Fibroblast of villous mesenchyme (primary cell): ENCODE measurements around the gene ZNF205. TPM values are rescaled to one million over a fixed set of nuclear protein-coding genes. Genes with fewer than 3 reads are reported as not detected.

Source experiments
- DNase-seq: peaks from one replicate; pipeline ENCODE4 v3.0.0-alpha.2; 2010; ENCODE audit warnings: low read depth
- H3K4me3 ChIP-seq: 2 replicates; pipeline ENCODE4 v1.5.1; 2011; ENCODE audit warnings: low read depth, mild to moderate bottlenecking, low read length
- total RNA-seq: library from RNA; depleted of rRNA; stranded (reverse); fragments of >200 nt; gene quantifications from 2 replicates; pipeline ENCODE4 v1.2.3, GENCODE V29; 2012
- TF ChIP-seq, protein P1 (sequence below): IDR thresholded peaks from 2 replicates; pipeline ENCODE4 v1.5.1; 2012; ENCODE audit warnings: low read depth, mild to moderate bottlenecking, low read length; ENCODE audit not compliant: insufficient read depth

Gene ZNF205
- total RNA-seq, 1 donor: 14.2 TPM

DNA sequence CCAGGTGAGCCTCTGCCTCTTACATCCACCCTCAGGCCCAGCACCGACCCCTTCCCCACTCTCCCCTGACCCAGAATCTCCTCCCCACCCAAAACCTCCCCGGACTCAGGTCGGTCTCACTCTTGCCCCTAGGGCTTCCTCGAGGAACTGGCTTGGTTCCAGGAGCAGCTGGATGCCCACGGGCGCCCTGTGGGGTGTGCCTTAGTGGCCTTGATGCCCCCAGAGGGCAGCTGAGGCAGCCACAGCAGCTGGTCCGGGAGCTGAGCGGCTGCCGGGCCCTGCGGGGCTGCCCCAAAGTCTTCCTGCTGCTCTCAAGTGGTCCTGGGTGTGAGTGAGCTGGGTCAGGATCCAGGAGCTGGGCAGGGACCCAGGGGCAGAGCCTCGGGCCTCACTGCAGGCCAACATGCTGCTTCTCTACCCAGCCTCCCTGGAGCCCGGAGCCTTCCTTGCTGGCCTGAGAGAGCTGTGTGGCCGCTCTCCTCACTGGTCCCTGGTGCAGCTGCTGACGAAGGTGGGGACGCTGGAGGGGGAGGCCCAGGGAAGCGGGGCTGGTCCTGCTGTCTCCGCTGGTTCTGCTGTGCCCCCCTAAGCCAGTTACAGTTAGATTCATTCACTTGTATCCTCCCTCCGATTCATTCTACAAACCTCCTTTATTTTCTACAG lies 32.1 kb downstream of the ZNF205 start:
- no peak overlapping the region for H3K4me3 ChIP-seq
- no peak for DNase-seq
- TF ChIP-seq, protein P1, sequence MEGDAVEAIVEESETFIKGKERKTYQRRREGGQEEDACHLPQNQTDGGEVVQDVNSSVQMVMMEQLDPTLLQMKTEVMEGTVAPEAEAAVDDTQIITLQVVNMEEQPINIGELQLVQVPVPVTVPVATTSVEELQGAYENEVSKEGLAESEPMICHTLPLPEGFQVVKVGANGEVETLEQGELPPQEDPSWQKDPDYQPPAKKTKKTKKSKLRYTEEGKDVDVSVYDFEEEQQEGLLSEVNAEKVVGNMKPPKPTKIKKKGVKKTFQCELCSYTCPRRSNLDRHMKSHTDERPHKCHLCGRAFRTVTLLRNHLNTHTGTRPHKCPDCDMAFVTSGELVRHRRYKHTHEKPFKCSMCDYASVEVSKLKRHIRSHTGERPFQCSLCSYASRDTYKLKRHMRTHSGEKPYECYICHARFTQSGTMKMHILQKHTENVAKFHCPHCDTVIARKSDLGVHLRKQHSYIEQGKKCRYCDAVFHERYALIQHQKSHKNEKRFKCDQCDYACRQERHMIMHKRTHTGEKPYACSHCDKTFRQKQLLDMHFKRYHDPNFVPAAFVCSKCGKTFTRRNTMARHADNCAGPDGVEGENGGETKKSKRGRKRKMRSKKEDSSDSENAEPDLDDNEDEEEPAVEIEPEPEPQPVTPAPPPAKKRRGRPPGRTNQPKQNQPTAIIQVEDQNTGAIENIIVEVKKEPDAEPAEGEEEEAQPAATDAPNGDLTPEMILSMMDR: no peak

DNA sequence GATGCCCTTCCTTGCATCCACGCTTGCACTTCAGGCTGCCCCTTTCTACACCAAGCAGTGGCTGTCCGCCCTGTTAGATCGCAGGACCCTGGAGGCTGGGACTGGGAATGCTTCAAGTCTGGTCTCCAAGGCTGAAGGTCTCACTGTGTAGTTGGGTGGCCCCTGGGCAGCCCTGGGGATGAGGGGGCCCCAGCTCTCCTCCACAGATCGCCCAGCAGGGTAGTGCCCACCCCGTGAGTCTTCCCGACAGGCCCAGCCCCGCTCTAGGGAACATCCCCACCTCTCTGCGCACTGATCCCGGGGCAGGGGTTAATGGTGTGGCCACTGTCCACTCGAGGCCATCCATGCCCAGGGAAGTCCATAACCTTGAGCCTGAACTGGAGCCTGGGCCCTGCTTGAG lies 32.8 kb downstream of the ZNF205 start:
- DNase-seq: no peak
- H3K4me3 ChIP-seq: no peak overlapping the region
- TF ChIP-seq, protein P1: no peak

DNA sequence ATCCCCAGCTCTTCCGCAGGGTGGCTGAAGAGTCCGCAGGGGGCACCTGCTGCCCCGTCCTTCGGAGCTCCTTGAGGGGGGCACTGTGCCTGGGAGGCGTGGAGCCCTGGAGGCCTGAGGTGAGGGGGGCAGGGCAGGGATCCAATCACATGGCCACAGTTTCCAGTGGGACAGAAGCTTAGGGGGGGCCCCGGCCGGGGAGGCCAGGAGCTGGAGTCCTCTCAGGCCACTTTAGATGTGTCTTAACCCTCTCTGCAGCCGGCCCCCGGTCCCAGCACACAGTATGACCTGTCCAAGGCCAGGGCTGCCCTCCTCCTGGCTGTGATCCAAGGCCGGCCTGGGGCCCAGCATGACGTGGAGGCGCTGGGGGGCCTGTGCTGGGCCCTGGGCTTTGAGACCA lies 33.3 kb downstream of the ZNF205 start:
- no peak overlapping the region for H3K4me3 ChIP-seq
- no peak for DNase-seq
- TF ChIP-seq, protein P1: no peak

DNA sequence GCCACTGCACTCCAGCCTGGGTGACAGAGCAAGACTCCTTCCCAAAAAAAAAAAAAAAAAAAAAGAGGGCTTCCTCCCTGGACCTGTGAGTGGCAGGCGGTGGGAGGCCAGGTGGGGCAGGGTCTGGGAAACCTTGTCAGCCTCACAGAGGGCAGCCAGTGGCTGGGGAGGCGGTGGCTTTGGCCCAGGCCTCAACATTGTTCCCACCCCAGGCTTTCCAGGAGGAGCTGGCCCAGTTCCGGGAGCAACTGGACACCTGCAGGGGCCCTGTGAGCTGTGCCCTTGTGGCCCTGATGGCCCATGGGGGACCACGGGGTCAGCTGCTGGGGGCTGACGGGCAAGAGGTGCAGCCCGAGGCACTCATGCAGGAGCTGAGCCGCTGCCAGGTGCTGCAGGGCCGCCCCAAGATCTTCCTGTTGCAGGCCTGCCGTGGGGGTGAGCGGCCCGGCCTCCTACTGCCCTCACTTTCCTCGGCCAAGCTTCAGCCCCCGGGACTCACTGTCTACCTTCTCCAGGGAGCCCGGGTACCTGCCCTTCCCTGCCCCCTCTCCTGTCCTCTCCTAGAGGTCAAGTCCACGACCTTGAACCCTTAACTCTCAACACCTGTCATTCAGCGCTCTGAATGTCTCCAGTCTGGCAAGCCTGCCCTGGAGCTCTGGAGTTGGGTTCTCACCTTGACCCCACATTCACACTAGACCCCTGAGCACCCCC lies 34.8 kb downstream of the ZNF205 start:
- no peak overlapping the region for H3K4me3 ChIP-seq
- TF ChIP-seq, protein P1: no peak
- no peak for DNase-seq

DNA sequence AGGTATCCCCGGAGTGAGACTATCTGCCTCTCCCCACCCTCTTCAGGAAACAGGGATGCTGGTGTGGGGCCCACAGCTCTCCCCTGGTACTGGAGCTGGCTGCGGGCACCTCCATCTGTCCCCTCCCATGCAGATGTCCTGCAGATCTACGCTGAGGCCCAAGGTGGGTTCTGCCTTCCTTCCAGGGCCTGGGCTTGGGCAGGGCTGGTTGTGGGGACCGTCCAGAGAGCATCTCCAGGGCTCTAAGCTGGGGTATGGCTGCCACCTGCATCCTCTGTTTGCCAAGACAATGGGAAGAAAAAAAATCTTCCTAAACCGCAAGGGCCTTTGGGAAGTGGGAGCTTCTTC lies 35.3 kb downstream of the ZNF205 start:
- TF ChIP-seq, protein P1: no peak
- DNase-seq: no peak
- no peak overlapping the region for H3K4me3 ChIP-seq

DNA sequence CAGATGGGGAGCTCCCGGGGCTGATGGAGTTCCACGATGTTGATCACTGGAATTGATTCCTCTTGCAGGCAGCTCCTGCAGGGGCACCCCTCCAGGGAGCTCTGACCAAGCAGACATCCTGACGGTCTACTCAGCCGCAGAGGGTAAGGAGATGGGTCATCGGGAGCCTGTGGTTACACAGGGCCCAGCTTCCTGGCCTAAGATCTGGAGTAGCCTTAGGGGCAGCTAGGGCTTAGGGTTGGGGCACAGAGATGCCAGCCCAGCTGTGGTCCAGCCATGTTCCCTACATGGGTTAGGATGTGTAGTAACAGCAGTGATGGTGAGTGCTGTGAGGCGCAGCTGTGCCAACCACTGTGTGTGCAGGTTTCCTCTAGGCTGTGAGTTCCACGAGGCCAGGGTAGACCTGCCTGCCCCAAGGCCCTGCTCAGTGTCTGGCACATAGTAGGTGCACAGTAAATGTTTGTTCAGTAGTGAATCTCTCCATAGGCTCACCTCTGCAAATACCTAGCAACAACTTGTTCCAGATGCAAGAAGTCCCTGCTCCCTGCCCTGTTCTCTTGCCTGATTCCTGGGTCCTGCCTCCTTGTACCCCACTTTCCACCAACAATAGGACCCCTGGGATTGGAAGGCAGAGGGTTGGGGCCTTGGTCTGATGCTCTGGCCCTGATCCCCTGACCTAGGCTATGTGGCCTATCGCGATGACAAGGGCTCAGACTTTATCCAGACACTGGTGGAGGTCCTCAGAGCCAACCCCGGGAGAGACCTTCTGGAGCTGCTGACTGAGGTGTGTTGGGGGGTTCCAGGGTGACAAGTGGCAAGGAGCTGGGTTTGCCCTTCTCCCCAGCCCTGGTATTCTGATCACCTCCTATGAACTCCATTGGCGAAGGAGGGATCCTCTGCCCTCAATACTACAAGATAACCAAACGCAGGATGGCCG lies 36.1 kb downstream of the ZNF205 start:
- DNase-seq: no peak
- TF ChIP-seq, protein P1: no peak
- H3K4me3 ChIP-seq: no peak overlapping the region
